ENCODE data around the gene ST3GAL3. TPM values are rescaled to one million over a fixed set of nuclear protein-coding genes. Genes with fewer than 3 reads are reported as not detected.

Gene ST3GAL3
- total and polyA plus RNA-seq, 3 donors from 2014 or later: 42.9 to 62.0 (median 50.7) TPM

DNA sequence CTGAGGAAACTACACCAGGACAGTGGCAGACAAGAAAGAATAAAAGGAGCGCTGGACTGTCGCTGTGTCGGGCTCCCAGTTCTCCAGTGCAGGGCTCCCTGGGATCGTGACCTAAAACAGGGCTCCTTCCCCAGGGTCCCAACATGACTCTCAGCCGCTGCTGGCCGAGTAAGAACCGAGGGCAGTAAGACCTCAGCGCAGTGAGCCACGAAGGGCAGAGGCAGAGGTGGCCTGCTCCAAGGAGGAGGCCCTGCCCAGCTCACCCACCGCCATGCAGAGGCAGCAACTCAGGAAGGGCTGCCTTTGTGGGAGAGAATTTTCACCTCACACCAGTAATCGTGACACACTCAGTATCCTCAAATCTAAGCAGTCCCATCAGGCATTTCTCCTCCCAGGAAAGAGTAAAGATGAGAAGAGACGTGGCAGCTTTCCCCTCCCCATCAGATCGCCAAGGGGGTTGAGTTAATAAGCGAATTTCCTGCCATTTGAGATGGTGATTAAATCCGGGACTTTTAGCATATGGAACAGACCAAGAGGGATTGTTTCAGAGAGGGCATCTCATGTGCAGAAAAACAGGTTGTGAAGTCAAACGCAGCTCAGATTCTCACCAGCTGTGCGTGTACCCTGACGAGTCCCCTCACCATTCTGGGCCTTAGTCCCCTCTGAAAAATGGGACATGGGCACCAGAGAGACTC, 206.5 kb downstream of the ST3GAL3 start:
- intact Hi-C loops (cut with DNase I; ENCODE audit: low total_unique reads): no loop called here
- Histone ChIP-seq H3K9me3 (no peaks in the 10 kb centered on the region), H3K27ac (peak overlapping the region in 1 of 2 donors; percentile 68), H3K4me1 (peaks cover 12% of the 10 kb centered on the region), H3K27me3 (no peaks in the 10 kb centered on the region), H3K4me3 (no peak overlapping the region), H3K36me3 (ENCODE audit: low read depth, missing control alignments) (no peaks in the 10 kb centered on the region)
- WGBS, 2 donors: 72 to 83% methylated on average over 17 to 18 of the region's 18 CpGs
- TF ChIP-seq POLR2A (IDR thresholded peaks at IDR 0.05): no peak
- no peak for TF ChIP-seq CTCF (IDR thresholded peaks at IDR 0.05)
- DNase-seq: no peak

GRCh38 chr1:43914576-43915525, 207.5 kb downstream of the ST3GAL3 start:
- no peak overlapping the region for H3K4me3 ChIP-seq
- no peaks in the 10 kb centered on the region for H3K9me3 ChIP-seq
- H3K27me3 ChIP-seq: no peaks in the 10 kb centered on the region
- TF ChIP-seq CTCF (IDR thresholded peaks at IDR 0.05) (no peak), POLR2A (IDR thresholded peaks at IDR 0.05) (no peak)
- intact Hi-C loops (cut with DNase I; ENCODE audit: low total_unique reads): no loop called here
- peaks cover 12% of the 10 kb centered on the region for H3K4me1 ChIP-seq
- no peak overlapping the region for H3K27ac ChIP-seq
- no peak for DNase-seq
- 88 to 92% methylated on average over 13 of the region's 13 CpGs for WGBS, 2 donors
- no peaks in the 10 kb centered on the region for H3K36me3 ChIP-seq (ENCODE audit: low read depth, missing control alignments)

DNA sequence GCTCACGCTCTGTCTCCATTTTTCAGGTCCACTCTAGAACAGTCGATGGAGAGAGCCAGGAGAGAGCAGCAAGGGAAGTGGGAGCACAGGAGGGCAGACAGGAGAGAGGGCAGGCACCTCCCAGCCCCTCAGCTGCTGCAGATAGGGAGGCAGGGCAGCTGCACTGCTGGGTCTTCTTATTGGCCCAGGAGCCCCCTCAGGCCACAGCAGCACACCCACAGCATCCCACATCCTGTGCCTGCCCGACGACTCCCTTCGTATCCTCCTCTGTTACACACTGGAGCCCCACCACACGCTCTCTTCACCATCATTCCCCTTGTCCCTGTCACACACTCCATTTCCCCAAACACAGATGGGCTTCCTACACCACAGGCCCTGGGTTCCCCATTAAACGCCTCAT, 212.6 kb downstream of the ST3GAL3 start:
- whole genome bisulfite sequencing, 2 donors: 92 to 96% methylated on average over 7 of the region's 7 CpGs
- no peaks in the 10 kb centered on the region for H3K36me3 ChIP-seq (ENCODE audit: low read depth, missing control alignments)
- no peak overlapping the region for H3K4me3 ChIP-seq
- no peak overlapping the region for H3K27ac ChIP-seq
- no peak for TF ChIP-seq POLR2A (IDR thresholded peaks at IDR 0.05)
- no peak for TF ChIP-seq CTCF (IDR thresholded peaks at IDR 0.05)
- H3K27me3 ChIP-seq: no peaks in the 10 kb centered on the region
- H3K9me3 ChIP-seq: no peaks in the 10 kb centered on the region
- intact Hi-C loops (cut with DNase I; ENCODE audit: low total_unique reads): no loop called here
- no peaks in the 10 kb centered on the region for H3K4me1 ChIP-seq
- DNase-seq: no peak

DNA sequence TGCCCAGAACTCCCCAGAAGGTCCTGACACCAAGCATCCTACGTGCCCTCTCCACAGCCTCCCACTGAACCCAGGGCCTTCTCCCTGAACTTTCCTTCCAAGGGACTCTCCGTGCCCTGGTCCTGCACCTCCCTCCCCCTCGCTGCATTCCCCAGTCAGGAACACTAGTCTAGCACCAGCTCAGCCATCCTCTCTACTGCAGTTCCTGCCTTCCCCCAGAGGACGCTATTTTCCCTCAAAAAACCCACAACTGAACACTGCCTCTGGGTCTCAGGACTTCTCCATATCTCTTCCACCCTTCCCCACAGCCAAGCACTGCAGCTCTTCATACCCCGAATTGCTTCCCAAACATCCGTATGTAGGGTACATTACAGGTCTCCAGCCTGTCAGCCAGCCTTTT, 213.7 kb downstream of the ST3GAL3 start:
- WGBS, 2 donors: 88 to 90% methylated on average over 6 of the region's 6 CpGs
- no peak overlapping the region for H3K27ac ChIP-seq
- DNase-seq: no peak

More for the DNA sequence above, 213.7 kb downstream of the ST3GAL3 start:
- Histone ChIP-seq H3K27me3 (no peaks in the 10 kb centered on the region), H3K36me3 (ENCODE audit: low read depth, missing control alignments) (no peaks in the 10 kb centered on the region), H3K4me3 (no peak overlapping the region), H3K9me3 (no peaks in the 10 kb centered on the region), H3K4me1 (no peaks in the 10 kb centered on the region)
- TF ChIP-seq CTCF (IDR thresholded peaks at IDR 0.05) (no peak), POLR2A (IDR thresholded peaks at IDR 0.05) (no peak)
- intact Hi-C loops (cut with DNase I; ENCODE audit: low total_unique reads): no loop called here

Measured in testis (tissue), 3 donors.